WTC11 (cell line): ENCODE measurements around the gene TIAL1. TPM values are rescaled to one million over a fixed set of nuclear protein-coding genes. Genes with fewer than 3 reads are reported as not detected.

Source experiments
- ATAC-seq: fragments of 200-7000 bp; cut with Tn5 transposase; 2 replicates; pipeline ENCODE4 v1.10.0; 2021; ENCODE audit warnings: mild to moderate bottlenecking, moderate library complexity
- CTCF ChIA-PET: fragments of 300-600 bp; sonication (Branson Sonifier 250); formaldehyde crosslinking; loops from one replicate; lab custom pipeline; 2021; ENCODE audit warnings: antibody characterized with exemption; lab: Charles Lee
- POLR2A ChIA-PET: fragments of 350-600 bp; sonication (Branson Sonifier 250); formaldehyde crosslinking; loops from one replicate; lab custom pipeline; 2021; ENCODE audit warnings: antibody characterized with exemption; lab: Charles Lee
- DNase-seq: peaks from one replicate; pipeline ENCODE4 v3.0.0; 2021; ENCODE audit warnings: low spot score
- H3K27ac Mint-ChIP-seq: 2 replicates; pipeline ENCODE4 v1.8.0; 2021; ENCODE audit warnings: mixed read lengths
- H3K27me3 Mint-ChIP-seq: 2 replicates; pipeline ENCODE4 v1.8.0; 2021; ENCODE audit warnings: low read depth, mild to moderate bottlenecking, moderate library complexity, mixed read lengths
- H3K36me3 Mint-ChIP-seq: 2 replicates; pipeline ENCODE4 v1.8.0; 2021; ENCODE audit warnings: mixed read lengths
- H3K4me1 Mint-ChIP-seq: 2 replicates; pipeline ENCODE4 v1.8.0; 2022; ENCODE audit warnings: mixed read lengths
- H3K4me3 Mint-ChIP-seq: 2 replicates; pipeline ENCODE4 v1.8.0; 2021; ENCODE audit warnings: mild to moderate bottlenecking, moderate library complexity, mixed read lengths
- H3K9me3 Mint-ChIP-seq: 2 replicates; pipeline ENCODE4 v1.8.0; 2021; ENCODE audit warnings: mixed read lengths
- ATF1 ChIP-seq: sonication (generic); formaldehyde crosslinking; IDR thresholded peaks from 2 replicates; pipeline ENCODE4 v1.8.1; 2023; ENCODE audit warnings: mild to moderate bottlenecking, moderate library complexity, missing genetic modification reagents
- CBFB ChIP-seq: sonication (generic); formaldehyde crosslinking; IDR thresholded peaks from 2 replicates; pipeline ENCODE4 v1.8.1; 2022; ENCODE audit warnings: mild to moderate bottlenecking, low read depth, missing genetic modification reagents
- CREB1 ChIP-seq: sonication (generic); formaldehyde crosslinking; IDR thresholded peaks from 2 replicates; pipeline ENCODE4 v1.8.0; 2023; ENCODE audit warnings: mild to moderate bottlenecking, missing genetic modification reagents
- CREM ChIP-seq: sonication (generic); formaldehyde crosslinking; IDR thresholded peaks from 2 replicates; pipeline ENCODE4 v1.8.1; 2022; ENCODE audit warnings: mild to moderate bottlenecking, missing genetic modification reagents, moderate library complexity
- EMX1 ChIP-seq: fragments of 250-450 bp; sonication (Bioruptor Pico); IDR thresholded peaks from 2 replicates; pipeline ENCODE4 v1.8.0; 2021; ENCODE audit warnings: mild to moderate bottlenecking
- ESRRA ChIP-seq: sonication (generic); formaldehyde crosslinking; IDR thresholded peaks from 2 replicates; pipeline ENCODE4 v1.8.1; 2022; ENCODE audit warnings: mild to moderate bottlenecking, missing genetic modification reagents, borderline replicate concordance
- FOXK1 ChIP-seq: sonication (generic); formaldehyde crosslinking; IDR thresholded peaks from 2 replicates; pipeline ENCODE4 v1.8.0; 2022; ENCODE audit warnings: mild to moderate bottlenecking, moderate library complexity, missing genetic modification reagents
- FOXP1 ChIP-seq: sonication (generic); formaldehyde crosslinking; IDR thresholded peaks from 2 replicates; pipeline ENCODE4 v1.8.0; 2022; ENCODE audit warnings: missing genetic modification reagents, mild to moderate bottlenecking, moderate library complexity, borderline replicate concordance
- IRF2 ChIP-seq: sonication (generic); formaldehyde crosslinking; IDR thresholded peaks from 2 replicates; pipeline ENCODE4 v1.8.0; 2022; ENCODE audit warnings: low read depth, missing genetic modification reagents, borderline replicate concordance
- JUN ChIP-seq: sonication (generic); formaldehyde crosslinking; IDR thresholded peaks from 2 replicates; pipeline ENCODE4 v1.8.0; 2023; ENCODE audit warnings: mild to moderate bottlenecking, missing genetic modification reagents
- NFE2L1 ChIP-seq: sonication (generic); formaldehyde crosslinking; IDR thresholded peaks from 2 replicates; pipeline ENCODE4 v1.8.1; 2023; ENCODE audit warnings: missing genetic modification reagents
- NR1H2 ChIP-seq: sonication (generic); formaldehyde crosslinking; IDR thresholded peaks from 2 replicates; pipeline ENCODE4 v1.9.0; 2021; ENCODE audit warnings: mild to moderate bottlenecking, moderate library complexity, missing genetic modification reagents
- NR3C1 ChIP-seq: sonication (generic); formaldehyde crosslinking; conservative IDR thresholded peaks from 2 replicates; pipeline ENCODE4 v1.8.1; 2023; ENCODE audit warnings: low read depth, mild to moderate bottlenecking, missing genetic modification reagents
- RELA ChIP-seq: sonication (generic); formaldehyde crosslinking; IDR thresholded peaks from 2 replicates; pipeline ENCODE4 v1.8.1; 2022; ENCODE audit warnings: missing genetic modification reagents, mild to moderate bottlenecking, borderline replicate concordance
- RORB ChIP-seq: fragments of 250-450 bp; sonication (Bioruptor Pico); IDR thresholded peaks from 2 replicates; pipeline ENCODE4 v1.9.0; 2021; ENCODE audit warnings: mild to moderate bottlenecking
- SMAD4 ChIP-seq: sonication (generic); formaldehyde crosslinking; IDR thresholded peaks from 2 replicates; pipeline ENCODE4 v1.8.0; 2022; ENCODE audit warnings: mild to moderate bottlenecking, missing genetic modification reagents
- ZNF121 ChIP-seq: sonication (generic); formaldehyde crosslinking; IDR thresholded peaks from 2 replicates; pipeline ENCODE4 v1.8.0; 2023; ENCODE audit warnings: missing genetic modification reagents
- ZNF232 ChIP-seq: sonication (generic); formaldehyde crosslinking; IDR thresholded peaks from 2 replicates; pipeline ENCODE4 v1.8.0; 2022; ENCODE audit warnings: mild to moderate bottlenecking, missing genetic modification reagents
- ZNF263 ChIP-seq: sonication (generic); formaldehyde crosslinking; IDR thresholded peaks from 2 replicates; pipeline ENCODE4 v1.8.1; 2022; ENCODE audit warnings: low read depth, mild to moderate bottlenecking, moderate library complexity, missing genetic modification reagents
- ZNF423 ChIP-seq: fragments of 250-450 bp; sonication (Bioruptor Pico); IDR thresholded peaks from 2 replicates; pipeline ENCODE4 v2.1.2; 2022; ENCODE audit warnings: mild to moderate bottlenecking, moderate library complexity
- total RNA-seq: library from RNA; stranded (reverse); gene quantifications from 3 replicates; pipeline ENCODE4 v1.2.3, GENCODE V29; 2021
- TF ChIP-seq, protein P1 (sequence below): fragments of 250-450 bp; sonication (Bioruptor Pico); conservative IDR thresholded peaks from 2 replicates; pipeline ENCODE4 v1.9.0; 2021; ENCODE audit warnings: mild to moderate bottlenecking
- TF ChIP-seq, protein P2 (sequence below): sonication (generic); formaldehyde crosslinking; IDR thresholded peaks from 2 replicates; pipeline ENCODE4 v1.8.0; 2022; ENCODE audit warnings: missing genetic modification reagents
- TF ChIP-seq, protein P3 (sequence below): fragments of 250-450 bp; sonication (Bioruptor Pico); IDR thresholded peaks from 2 replicates; pipeline ENCODE4 v1.9.0; 2021; ENCODE audit warnings: moderate library complexity, mild to moderate bottlenecking, inconsistent platforms, borderline replicate concordance
- TF ChIP-seq, protein P4 (sequence below): sonication (generic); formaldehyde crosslinking; IDR thresholded peaks from 2 replicates; pipeline ENCODE4 v1.8.1; 2022; ENCODE audit warnings: mild to moderate bottlenecking, moderate library complexity, missing genetic modification reagents
- TF ChIP-seq, protein P5 (sequence below): sonication (generic); formaldehyde crosslinking; IDR thresholded peaks from 2 replicates; pipeline ENCODE4 v1.8.0; 2022; ENCODE audit warnings: mild to moderate bottlenecking, missing genetic modification reagents

Gene TIAL1
- total RNA-seq, 1 experiment from 2014 or later: 170 TPM

DNA sequence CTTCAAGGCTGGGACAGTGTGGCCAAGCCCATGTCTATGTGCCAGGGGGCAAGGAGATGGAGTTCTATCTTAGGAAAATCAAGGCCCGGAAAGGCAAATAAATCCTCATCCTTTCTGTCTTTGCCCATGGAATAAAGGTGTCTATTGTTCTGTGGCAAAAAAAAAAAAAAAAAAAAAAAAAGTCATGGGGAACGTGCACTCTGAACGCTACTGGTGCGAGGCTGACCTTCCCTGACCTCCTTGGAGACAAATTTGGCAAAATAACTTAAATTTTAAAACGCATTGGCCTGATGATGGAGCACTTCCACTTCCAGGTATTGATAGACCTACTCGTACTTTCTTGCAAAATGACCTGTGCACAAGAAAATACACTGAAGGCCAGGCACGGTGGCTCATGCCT is 42.2 kb upstream of the TIAL1 start:
- no peaks in the 10 kb centered on the region for H3K36me3 Mint-ChIP-seq
- POLR2A ChIA-PET: no interaction called here
- H3K4me1 Mint-ChIP-seq: peaks cover 5% of the 10 kb centered on the region; the same call in 1 of the 2 replicates
- DNase-seq: no peak
- TF ChIP-seq CBFB (CRISPR knock-in tag) (no peak), EMX1 (CRISPR knock-in tag) (no peak), RELA (CRISPR knock-in tag) (no peak), NR3C1 (CRISPR knock-in tag) (no peak), SMAD4 (CRISPR knock-in tag) (no peak), FOXK1 (CRISPR knock-in tag) (no peak), ESRRA (CRISPR knock-in tag) (no peak), CREM (CRISPR knock-in tag) (no peak), ZNF263 (CRISPR knock-in tag) (no peak), FOXP1 (no peak), ZNF423 (CRISPR knock-in tag) (no peak), NR1H2 (CRISPR knock-in tag) (no peak), CREB1 (no peak), NFE2L1 (CRISPR knock-in tag) (no peak), ZNF232 (CRISPR knock-in tag) (no peak)
- TF ChIP-seq, protein P1, sequence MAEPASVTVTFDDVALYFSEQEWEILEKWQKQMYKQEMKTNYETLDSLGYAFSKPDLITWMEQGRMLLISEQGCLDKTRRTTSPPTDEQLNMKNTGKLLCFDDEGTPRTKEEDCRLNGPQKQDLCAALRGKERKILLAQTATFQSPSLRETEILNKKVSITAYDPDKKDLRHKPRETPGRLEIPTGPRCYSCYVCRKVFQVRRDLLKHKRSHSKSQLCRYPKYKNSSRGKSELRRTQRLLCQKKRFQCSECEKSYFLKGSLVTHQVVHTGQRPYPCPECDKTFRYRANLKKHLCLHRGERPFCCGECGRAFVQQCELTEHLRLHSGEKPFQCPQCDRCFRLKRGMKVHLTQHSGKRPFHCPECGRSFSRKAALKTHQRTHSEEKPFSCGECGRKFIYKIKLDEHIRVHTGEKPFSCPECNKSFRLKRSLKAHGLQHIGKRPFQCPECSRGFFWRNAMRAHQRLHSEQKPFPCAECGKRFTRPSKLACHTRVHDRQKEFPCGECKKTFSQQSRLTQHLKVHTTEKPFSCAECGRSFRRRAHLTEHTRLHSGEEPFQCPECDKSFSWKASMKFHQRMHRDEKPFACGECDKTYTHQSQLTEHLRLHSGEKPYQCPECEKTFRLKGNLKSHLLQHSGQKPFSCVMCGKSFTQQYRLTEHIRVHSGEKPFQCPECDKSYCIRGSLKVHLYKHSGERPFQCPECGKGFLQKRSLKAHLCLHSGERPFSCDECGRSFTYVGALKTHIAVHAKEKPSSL: no peak
- TF ChIP-seq, protein P2, sequence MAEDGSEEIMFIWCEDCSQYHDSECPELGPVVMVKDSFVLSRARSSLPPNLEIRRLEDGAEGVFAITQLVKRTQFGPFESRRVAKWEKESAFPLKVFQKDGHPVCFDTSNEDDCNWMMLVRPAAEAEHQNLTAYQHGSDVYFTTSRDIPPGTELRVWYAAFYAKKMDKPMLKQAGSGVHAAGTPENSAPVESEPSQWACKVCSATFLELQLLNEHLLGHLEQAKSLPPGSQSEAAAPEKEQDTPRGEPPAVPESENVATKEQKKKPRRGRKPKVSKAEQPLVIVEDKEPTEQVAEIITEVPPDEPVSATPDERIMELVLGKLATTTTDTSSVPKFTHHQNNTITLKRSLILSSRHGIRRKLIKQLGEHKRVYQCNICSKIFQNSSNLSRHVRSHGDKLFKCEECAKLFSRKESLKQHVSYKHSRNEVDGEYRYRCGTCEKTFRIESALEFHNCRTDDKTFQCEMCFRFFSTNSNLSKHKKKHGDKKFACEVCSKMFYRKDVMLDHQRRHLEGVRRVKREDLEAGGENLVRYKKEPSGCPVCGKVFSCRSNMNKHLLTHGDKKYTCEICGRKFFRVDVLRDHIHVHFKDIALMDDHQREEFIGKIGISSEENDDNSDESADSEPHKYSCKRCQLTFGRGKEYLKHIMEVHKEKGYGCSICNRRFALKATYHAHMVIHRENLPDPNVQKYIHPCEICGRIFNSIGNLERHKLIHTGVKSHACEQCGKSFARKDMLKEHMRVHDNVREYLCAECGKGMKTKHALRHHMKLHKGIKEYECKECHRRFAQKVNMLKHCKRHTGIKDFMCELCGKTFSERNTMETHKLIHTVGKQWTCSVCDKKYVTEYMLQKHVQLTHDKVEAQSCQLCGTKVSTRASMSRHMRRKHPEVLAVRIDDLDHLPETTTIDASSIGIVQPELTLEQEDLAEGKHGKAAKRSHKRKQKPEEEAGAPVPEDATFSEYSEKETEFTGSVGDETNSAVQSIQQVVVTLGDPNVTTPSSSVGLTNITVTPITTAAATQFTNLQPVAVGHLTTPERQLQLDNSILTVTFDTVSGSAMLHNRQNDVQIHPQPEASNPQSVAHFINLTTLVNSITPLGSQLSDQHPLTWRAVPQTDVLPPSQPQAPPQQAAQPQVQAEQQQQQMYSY (CRISPR knock-in tag): no peak
- TF ChIP-seq, protein P3, sequence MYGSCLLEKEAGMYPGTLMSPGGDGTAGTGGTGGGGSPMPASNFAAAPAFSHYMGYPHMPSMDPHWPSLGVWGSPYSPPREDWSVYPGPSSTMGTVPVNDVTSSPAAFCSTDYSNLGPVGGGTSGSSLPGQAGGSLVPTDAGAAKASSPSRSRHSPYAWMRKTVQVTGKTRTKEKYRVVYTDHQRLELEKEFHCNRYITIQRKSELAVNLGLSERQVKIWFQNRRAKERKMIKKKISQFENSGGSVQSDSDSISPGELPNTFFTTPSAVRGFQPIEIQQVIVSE: no peak
- TF ChIP-seq, protein P4, sequence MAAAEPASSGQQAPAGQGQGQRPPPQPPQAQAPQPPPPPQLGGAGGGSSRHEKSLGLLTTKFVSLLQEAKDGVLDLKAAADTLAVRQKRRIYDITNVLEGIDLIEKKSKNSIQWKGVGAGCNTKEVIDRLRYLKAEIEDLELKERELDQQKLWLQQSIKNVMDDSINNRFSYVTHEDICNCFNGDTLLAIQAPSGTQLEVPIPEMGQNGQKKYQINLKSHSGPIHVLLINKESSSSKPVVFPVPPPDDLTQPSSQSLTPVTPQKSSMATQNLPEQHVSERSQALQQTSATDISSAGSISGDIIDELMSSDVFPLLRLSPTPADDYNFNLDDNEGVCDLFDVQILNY (CRISPR knock-in tag): no peak
- no peak for ATAC-seq
- CTCF ChIA-PET: no interaction called here
- no peaks in the 10 kb centered on the region for H3K9me3 Mint-ChIP-seq
- no peak overlapping the region for H3K27ac Mint-ChIP-seq
- no peaks in the 10 kb centered on the region; the same call in 1 of the 2 replicates for H3K27me3 Mint-ChIP-seq
- H3K4me3 Mint-ChIP-seq: no peak overlapping the region

DNA sequence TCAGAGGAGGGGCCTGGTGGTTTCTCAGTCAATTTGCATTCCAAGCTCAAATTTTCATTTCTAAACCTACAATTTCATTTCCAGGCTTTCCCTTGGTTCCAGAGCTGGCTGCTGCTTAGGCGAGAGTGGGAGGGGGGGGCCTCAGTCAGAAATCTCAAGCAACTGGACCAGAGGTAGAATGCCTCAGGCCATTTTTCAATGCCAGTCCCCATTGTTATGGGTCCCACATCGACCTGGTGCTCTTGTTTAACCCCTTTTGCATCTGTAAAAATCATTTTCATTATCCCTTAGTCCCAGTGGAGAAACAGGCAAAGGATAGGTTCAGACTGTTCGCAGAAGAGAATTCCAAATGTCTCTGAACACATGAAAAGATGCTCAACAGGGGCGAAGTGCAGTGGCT is 40.9 kb upstream of the TIAL1 start:
- no peak for ATAC-seq
- no peak overlapping the region for H3K4me3 Mint-ChIP-seq
- CTCF ChIA-PET: no interaction called here

More for the DNA sequence above, 40.9 kb upstream of the TIAL1 start:
- H3K9me3 Mint-ChIP-seq: no peaks in the 10 kb centered on the region
- no peak for TF ChIP-seq IRF2 (CRISPR knock-in tag)
- TF ChIP-seq, protein P5, sequence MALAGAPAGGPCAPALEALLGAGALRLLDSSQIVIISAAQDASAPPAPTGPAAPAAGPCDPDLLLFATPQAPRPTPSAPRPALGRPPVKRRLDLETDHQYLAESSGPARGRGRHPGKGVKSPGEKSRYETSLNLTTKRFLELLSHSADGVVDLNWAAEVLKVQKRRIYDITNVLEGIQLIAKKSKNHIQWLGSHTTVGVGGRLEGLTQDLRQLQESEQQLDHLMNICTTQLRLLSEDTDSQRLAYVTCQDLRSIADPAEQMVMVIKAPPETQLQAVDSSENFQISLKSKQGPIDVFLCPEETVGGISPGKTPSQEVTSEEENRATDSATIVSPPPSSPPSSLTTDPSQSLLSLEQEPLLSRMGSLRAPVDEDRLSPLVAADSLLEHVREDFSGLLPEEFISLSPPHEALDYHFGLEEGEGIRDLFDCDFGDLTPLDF: no peak
- no peak for TF ChIP-seq JUN (CRISPR knock-in tag)
- TF ChIP-seq RORB (CRISPR knock-in tag): no peak
- no peak for TF ChIP-seq ATF1 (CRISPR knock-in tag)
- TF ChIP-seq ZNF121 (CRISPR knock-in tag): no peak
- no peak for TF ChIP-seq SMAD4 (CRISPR knock-in tag)
- H3K27ac Mint-ChIP-seq: no peak overlapping the region
- H3K4me1 Mint-ChIP-seq: no peaks in the 10 kb centered on the region
- no peak for DNase-seq
- H3K36me3 Mint-ChIP-seq: no peaks in the 10 kb centered on the region
- POLR2A ChIA-PET: no interaction called here
- no peaks in the 10 kb centered on the region; the same call in 1 of the 2 replicates for H3K27me3 Mint-ChIP-seq
